Nephron progenitor cell (in vitro differentiated cells): Measurements from ENCODE around the gene IARS2.
A peak's percentile ranks its signal among the peaks of the same experiment; 100 is the strongest.

Experiments
- DNase-seq: peaks from one replicate; pipeline ENCODE4 v3.0.0; 2021
- H3K27ac Mint-ChIP-seq: 2 replicates; pipeline ENCODE4 v1.8.0; 2021; ENCODE audit warnings: mild to moderate bottlenecking, moderate library complexity, mixed read lengths
- H3K27me3 Mint-ChIP-seq: 2 replicates; pipeline ENCODE4 v1.8.0; 2021; ENCODE audit warnings: mild to moderate bottlenecking, low read depth, mixed read lengths; ENCODE audit not compliant: poor library complexity
- H3K36me3 Mint-ChIP-seq: 2 replicates; pipeline ENCODE4 v1.8.0; 2021; ENCODE audit warnings: low read depth, mixed read lengths
- H3K4me1 Mint-ChIP-seq: 2 replicates; pipeline ENCODE4 v1.8.0; 2021; ENCODE audit warnings: mixed read lengths
- H3K4me3 Mint-ChIP-seq: 2 replicates; pipeline ENCODE4 v1.8.0; 2021; ENCODE audit warnings: mild to moderate bottlenecking, moderate library complexity, mixed read lengths
- H3K9me3 Mint-ChIP-seq: 2 replicates; pipeline ENCODE4 v1.8.0; 2021; ENCODE audit warnings: mild to moderate bottlenecking, moderate library complexity, mixed read lengths
- TF ChIP-seq, protein P1 (sequence below): fragments of 200-600 bp; sonication (generic); IDR thresholded peaks from 2 replicates; pipeline ENCODE4 v1.5.0; 2021; ENCODE audit warnings: antibody characterized with exemption

The IARS2 gene

DNA sequence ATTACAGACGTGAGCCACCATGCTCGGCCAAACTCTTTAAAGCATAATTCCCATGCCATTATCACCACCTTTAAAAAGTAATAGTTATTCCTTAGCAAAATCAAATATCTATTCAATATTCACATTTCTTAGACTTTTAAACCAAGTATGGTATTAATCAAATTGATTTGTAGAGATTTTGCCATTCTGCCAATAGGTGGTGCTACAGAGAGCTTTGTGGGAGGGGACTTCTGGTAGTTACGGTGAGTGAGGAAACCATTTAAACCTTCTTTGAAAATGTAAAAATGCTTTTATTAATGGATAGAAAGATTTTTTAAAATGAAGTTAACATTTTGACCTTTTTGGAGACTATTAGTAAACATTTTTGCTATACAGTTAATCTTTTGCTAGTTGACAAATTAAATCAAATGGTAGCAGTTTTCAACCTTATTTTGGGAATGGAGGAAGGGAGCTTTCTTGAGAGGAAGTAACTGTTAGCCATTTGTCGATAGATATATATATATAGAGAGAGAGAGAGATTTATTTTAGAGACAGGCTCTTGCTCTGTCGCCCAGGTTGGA is 19.3 kb downstream of the IARS2 start:
- peaks cover 61% of the 10 kb centered on the region for H3K36me3 Mint-ChIP-seq
- no peak overlapping the region for H3K27ac Mint-ChIP-seq
- no peak overlapping the region for H3K4me3 Mint-ChIP-seq
- H3K9me3 Mint-ChIP-seq = no peaks in the 10 kb centered on the region
- no peaks in the 10 kb centered on the region for H3K27me3 Mint-ChIP-seq
- no peak for DNase-seq
- H3K4me1 Mint-ChIP-seq = no peaks in the 10 kb centered on the region
- TF ChIP-seq, protein P1, sequence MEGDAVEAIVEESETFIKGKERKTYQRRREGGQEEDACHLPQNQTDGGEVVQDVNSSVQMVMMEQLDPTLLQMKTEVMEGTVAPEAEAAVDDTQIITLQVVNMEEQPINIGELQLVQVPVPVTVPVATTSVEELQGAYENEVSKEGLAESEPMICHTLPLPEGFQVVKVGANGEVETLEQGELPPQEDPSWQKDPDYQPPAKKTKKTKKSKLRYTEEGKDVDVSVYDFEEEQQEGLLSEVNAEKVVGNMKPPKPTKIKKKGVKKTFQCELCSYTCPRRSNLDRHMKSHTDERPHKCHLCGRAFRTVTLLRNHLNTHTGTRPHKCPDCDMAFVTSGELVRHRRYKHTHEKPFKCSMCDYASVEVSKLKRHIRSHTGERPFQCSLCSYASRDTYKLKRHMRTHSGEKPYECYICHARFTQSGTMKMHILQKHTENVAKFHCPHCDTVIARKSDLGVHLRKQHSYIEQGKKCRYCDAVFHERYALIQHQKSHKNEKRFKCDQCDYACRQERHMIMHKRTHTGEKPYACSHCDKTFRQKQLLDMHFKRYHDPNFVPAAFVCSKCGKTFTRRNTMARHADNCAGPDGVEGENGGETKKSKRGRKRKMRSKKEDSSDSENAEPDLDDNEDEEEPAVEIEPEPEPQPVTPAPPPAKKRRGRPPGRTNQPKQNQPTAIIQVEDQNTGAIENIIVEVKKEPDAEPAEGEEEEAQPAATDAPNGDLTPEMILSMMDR = peak; percentile 46

DNA sequence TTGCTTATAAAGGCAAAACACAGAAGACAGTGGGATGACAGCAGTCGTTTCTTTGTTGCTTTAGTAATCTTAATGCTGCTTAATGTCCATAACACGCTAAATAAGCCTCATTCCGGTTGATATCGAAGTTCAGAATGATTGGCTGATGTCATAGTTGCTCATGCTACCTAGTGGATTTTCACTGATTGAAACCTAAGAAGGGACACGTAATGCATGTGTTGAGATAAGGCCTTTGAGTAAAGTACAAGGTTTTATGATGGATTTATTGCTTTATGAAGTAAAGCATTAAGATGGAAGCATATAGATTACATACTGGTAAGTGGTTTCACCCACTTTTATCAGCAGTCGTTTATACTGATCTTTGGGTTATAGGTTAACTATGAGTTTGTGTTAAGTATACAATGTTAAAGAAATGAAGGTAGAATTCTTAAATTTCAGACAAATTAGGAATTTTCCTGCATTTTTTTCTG is 25.1 kb downstream of the IARS2 start:
- Mint-ChIP-seq H3K27ac (no peak overlapping the region), H3K27me3 (no peaks in the 10 kb centered on the region), H3K4me3 (no peak overlapping the region), H3K36me3 (peaks cover 31% of the 10 kb centered on the region), H3K9me3 (no peaks in the 10 kb centered on the region), H3K4me1 (no peaks in the 10 kb centered on the region)
- TF ChIP-seq, protein P1 = no peak
- no peak for DNase-seq

DNA sequence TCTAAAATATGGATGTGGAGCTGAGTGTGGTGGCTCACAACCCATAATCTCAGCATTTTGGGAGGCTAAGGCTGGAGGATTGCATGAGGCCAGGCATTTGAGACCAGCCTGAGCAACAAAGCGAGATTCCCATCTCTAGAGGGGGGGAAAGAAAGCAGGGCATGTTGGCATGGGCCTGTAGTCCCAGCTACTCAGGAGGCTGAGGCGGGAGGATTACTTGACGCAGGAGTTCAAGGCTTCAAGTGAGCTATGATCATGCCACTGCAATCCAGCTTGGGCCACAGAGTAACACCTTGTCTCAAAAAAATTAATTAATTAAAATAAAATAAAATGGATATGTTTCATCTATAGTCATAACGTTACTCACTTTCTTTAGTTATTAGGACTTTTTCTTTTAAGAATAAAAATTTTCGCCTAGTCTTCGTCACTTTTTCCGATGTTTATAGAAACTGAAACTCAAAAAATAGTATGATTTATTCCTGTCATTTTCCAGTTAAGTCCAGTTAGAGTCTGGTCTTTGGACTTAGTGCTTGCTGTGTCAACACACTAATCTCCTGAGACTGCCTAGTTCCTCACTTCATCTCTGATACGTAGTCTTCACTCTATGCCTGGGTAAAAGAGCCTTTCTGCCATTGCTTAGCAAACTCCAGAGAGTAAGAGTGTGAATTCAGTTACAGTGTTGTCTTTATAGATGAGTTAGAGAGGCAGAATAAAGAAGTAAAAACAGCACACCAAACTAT is 28.0 kb downstream of the IARS2 start:
- no peak for DNase-seq
- Mint-ChIP-seq H3K4me3 (no peak overlapping the region), H3K4me1 (no peaks in the 10 kb centered on the region), H3K36me3 (peaks cover 20% of the 10 kb centered on the region), H3K9me3 (no peaks in the 10 kb centered on the region), H3K27me3 (no peaks in the 10 kb centered on the region), H3K27ac (no peak overlapping the region)
- TF ChIP-seq, protein P1 = no peak

DNA sequence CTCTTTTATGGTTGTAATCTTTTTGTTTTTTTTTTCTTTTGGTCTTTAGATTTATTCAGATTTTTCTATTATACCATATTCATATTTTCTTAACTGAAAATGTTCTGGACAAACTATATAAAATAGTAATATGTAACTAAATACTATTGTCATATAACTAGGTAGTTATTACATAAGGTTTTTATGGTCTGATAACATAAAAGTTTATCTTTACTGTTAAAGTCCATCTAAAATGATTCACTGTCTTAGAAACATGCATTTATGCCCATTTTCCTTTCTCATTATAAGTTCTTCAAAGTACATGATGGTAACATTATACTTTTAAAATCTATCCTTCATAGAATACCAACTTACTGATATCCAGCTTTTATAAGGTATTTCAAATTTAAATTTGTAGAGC is 29.1 kb downstream of the IARS2 start:
- Mint-ChIP-seq H3K27ac (no peak overlapping the region), H3K36me3 (peaks cover 25% of the 10 kb centered on the region), H3K4me3 (no peak overlapping the region), H3K27me3 (no peaks in the 10 kb centered on the region), H3K4me1 (no peaks in the 10 kb centered on the region), H3K9me3 (no peaks in the 10 kb centered on the region)
- TF ChIP-seq, protein P1 = no peak
- DNase-seq = no peak

DNA sequence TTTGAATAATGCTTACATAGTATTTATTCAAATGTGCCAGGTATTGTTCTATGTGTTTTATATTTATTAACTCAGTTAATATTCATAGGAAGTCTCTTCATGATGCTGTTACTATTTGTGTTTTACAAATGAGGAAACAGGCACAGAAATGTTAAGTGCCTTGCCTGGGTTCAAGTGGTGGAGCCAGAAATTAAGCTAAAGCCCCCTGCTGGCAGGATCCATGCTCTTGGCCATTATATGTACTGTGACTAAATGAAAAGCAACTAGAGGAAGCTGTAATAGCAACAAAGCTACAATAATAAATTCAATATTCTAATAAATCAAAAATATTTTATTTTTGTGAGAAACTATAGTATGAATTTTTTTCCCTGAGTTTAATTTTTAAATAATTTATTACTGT is 30.0 kb downstream of the IARS2 start:
- no peak overlapping the region for H3K4me3 Mint-ChIP-seq
- peak overlapping the region; percentile 54 for H3K27ac Mint-ChIP-seq
- no peaks in the 10 kb centered on the region for H3K4me1 Mint-ChIP-seq
- DNase-seq = no peak
- TF ChIP-seq, protein P1 = peak; percentile 42
- H3K9me3 Mint-ChIP-seq = no peaks in the 10 kb centered on the region
- H3K27me3 Mint-ChIP-seq = no peaks in the 10 kb centered on the region
- peaks cover 30% of the 10 kb centered on the region for H3K36me3 Mint-ChIP-seq

DNA sequence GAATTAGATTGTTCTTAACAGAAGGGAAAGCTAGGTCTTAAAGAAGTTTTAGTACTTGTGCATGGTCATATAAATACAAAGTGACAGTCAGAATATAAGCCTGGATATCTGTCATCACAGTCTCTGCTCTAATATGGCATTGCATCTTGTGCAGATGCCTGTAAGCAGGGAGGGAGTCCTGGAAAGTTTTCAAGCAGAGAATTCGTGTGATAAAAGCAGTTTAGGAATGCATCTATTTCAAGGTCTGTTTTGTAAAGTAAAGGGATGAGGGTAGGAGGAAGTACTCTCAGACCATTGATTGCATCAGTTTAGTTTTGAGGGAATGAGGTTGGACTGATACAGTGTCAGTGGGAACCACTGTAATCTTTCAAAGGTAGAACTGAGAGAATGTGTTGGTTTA is 30.6 kb downstream of the IARS2 start:
- Mint-ChIP-seq H3K36me3 (peaks cover 33% of the 10 kb centered on the region), H3K27ac (peak overlapping the region; percentile 4), H3K9me3 (no peaks in the 10 kb centered on the region), H3K4me1 (no peaks in the 10 kb centered on the region), H3K4me3 (no peak overlapping the region), H3K27me3 (no peaks in the 10 kb centered on the region)
- DNase-seq = no peak
- TF ChIP-seq, protein P1 = no peak
